Thyroid gland (tissue), 4 donors: ENCODE data around the gene ZC3H11A. TPM values are rescaled to one million over a fixed set of nuclear protein-coding genes. Genes with fewer than 3 reads are reported as not detected.
"Not testable (repeated sequence)": the region's sequence is repeated elsewhere in the genome, so short reads cannot be mapped to it uniquely, and the experiment has no call there.

Source experiments
- DNase-seq, 2 donors: peaks; one replicate each; pipeline ENCODE4 v3.0.0-alpha.2; 2019
- H3K27ac ChIP-seq, 3 donors: fragments of 200-600 bp; sonication (generic); 1 replicate in 2 of 3; 2 replicates in 1 of 3; pipeline ENCODE4 v1.5.1; 2016 to 2019; ENCODE audit warnings: mild to moderate bottlenecking in 1 of 3, moderate library complexity in 1 of 3
- H3K27me3 ChIP-seq: fragments of 200-600 bp; sonication (generic); one replicate; pipeline ENCODE4 v1.5.1; 2019
- H3K36me3 ChIP-seq, 2 donors: fragments of 200-600 bp; sonication (generic); one replicate each; pipeline ENCODE4 v1.5.1; 2016 to 2019
- H3K4me1 ChIP-seq, 2 donors: fragments of 200-600 bp; sonication (generic); one replicate each; pipeline ENCODE4 v1.5.1; 2017 to 2019
- H3K4me3 ChIP-seq, 3 donors: fragments of 200-600 bp; sonication (generic); replicated peaks in 1 of 3; 1 replicate in 2 of 3; 2 replicates in 1 of 3; pipeline ENCODE4 v1.5.1; 2016; ENCODE audit warnings: mild to moderate bottlenecking in 1 of 3
- H3K9me3 ChIP-seq: fragments of 200-600 bp; sonication (generic); one replicate; pipeline ENCODE4 v1.5.1; 2017
- POLR2A ChIP-seq, 2 donors: fragments of 450-650 bp; IDR thresholded peaks; one replicate each; pipeline ENCODE4 v1.6.1; 2017; ENCODE audit warnings: antibody characterized with exemption in 2 of 2, mild to moderate bottlenecking in 2 of 2, moderate library complexity in 1 of 2
- WGBS, 2 donors: methylation state at CpG; one replicate each; pipeline ENCODE4 v1.1.5; 2017; 5-methylcytosine and 5-hydroxymethylcytosine counted together
- intact Hi-C: fragments of 100-400 bp; cut with DNase I; formaldehyde crosslinking; loops from one replicate; pipeline ENCODE4 v1.15.1; 2023
- total RNA-seq, 4 donors: library from RNA; depleted of rRNA; stranded (reverse); fragments of >200 nt; gene quantifications; one replicate each; pipeline ENCODE4 v1.2.3, GENCODE V29; 2016
- TF ChIP-seq, protein P1 (sequence below), 6 experiments: fragments of 200-600 bp in 3 of 6; fragments of 450-650 bp in 3 of 6; sonication (generic) in 3 of 6; IDR thresholded peaks; one replicate each; pipeline ENCODE4 v1.5.1; 2016 to 2019; ENCODE audit warnings: antibody characterized with exemption in 6 of 6, mild to moderate bottlenecking in 2 of 6, inconsistent platforms in 1 of 6, moderate library complexity in 1 of 6

ZC3H11A gene
- total RNA-seq, 4 donors from 2014 or later: 108 to 166 (median 131) TPM

DNA sequence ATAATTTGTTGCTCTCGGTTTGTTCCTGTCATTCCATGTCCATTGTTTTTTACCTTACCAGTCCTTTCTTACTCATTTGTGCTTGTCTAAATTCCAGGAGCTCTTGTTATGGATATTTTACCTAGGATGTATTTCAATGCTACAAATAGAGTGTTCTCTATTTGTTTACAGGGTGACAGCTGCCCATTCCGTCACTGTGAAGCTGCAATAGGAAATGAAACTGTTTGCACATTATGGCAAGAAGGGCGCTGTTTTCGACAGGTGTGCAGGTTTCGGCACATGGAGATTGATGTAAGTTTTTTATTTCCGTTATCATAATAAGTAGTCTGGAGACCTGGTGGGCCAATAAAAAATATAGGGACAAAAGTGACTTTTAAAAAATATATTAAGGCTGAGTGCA, 23.0 kb downstream of the ZC3H11A start:
- intact Hi-C loops: no loop called here
- Histone ChIP-seq H3K9me3 (no peaks in the 10 kb centered on the region), H3K4me3 (no peak overlapping the region), H3K4me1 (peaks cover 0 to 4% of the 10 kb centered on the region in 2 donors), H3K27me3 (no peaks in the 10 kb centered on the region), H3K27ac (no peak overlapping the region), H3K36me3 (peaks cover 40 to 49% of the 10 kb centered on the region in 2 donors)
- no peak for DNase-seq
- WGBS, 2 donors: 93 to 96% methylated on average over 6 of the region's 6 CpGs
- no peak for TF ChIP-seq POLR2A (IDR thresholded peaks at IDR 0.05)
- TF ChIP-seq, protein P1, sequence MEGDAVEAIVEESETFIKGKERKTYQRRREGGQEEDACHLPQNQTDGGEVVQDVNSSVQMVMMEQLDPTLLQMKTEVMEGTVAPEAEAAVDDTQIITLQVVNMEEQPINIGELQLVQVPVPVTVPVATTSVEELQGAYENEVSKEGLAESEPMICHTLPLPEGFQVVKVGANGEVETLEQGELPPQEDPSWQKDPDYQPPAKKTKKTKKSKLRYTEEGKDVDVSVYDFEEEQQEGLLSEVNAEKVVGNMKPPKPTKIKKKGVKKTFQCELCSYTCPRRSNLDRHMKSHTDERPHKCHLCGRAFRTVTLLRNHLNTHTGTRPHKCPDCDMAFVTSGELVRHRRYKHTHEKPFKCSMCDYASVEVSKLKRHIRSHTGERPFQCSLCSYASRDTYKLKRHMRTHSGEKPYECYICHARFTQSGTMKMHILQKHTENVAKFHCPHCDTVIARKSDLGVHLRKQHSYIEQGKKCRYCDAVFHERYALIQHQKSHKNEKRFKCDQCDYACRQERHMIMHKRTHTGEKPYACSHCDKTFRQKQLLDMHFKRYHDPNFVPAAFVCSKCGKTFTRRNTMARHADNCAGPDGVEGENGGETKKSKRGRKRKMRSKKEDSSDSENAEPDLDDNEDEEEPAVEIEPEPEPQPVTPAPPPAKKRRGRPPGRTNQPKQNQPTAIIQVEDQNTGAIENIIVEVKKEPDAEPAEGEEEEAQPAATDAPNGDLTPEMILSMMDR (IDR thresholded peaks at IDR 0.05): no peak

DNA sequence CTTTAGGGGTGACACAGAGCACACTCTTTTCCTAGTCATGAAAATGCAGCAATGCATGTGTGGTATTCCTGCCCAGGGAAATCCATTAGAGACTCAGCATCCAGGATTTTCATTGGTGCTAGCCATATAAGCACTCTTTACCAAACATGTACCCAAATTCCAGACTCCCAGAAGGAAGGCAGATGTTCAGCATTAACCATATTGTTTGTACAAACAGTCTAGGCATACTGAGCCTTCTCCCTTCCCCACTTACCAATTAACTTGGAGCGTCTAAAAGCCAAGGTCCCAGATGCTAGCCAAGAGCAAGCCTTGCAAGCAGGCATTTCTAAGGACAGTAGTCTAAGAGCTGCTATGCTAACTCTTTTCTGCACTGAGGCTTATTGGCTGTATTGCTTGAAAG, 27.9 kb downstream of the ZC3H11A start:
- Histone ChIP-seq H3K4me3 (no peak overlapping the region), H3K27me3 (no peaks in the 10 kb centered on the region), H3K9me3 (no peaks in the 10 kb centered on the region), H3K27ac (no peak overlapping the region), H3K4me1 (no peaks in the 10 kb centered on the region), H3K36me3 (peaks cover 43 to 46% of the 10 kb centered on the region in 2 donors)
- no peak for TF ChIP-seq POLR2A (IDR thresholded peaks at IDR 0.05)
- TF ChIP-seq, protein P1 (IDR thresholded peaks at IDR 0.05): no peak
- intact Hi-C loops: no loop called here
- no peak for DNase-seq
- 87 to 90% methylated on average over 1 of the region's 1 CpG for WGBS, 2 donors

DNA sequence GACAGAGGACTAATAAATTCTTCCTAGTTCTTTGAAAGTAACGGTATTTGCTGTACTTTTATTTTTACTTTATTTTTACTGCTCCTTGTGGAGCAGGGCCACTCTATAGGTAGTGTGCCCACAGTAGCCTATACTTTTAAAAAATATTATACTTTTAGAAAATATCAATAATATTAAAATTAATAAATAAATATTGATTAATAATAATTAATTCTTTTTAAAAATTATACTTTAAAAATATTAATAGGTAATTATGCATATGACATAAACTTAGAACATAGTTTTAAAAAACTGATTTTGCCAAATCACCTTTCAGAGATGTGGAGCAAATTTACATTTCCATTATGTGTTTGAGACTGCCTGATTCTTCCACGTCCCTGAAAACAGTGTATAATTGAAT, 30.8 kb downstream of the ZC3H11A start:
- WGBS, 2 donors: 96 to 97% methylated on average over 2 of the region's 2 CpGs
- no peak for DNase-seq
- no peak overlapping the region for H3K27ac ChIP-seq
- no peaks in the 10 kb centered on the region for H3K9me3 ChIP-seq
- H3K27me3 ChIP-seq: no peaks in the 10 kb centered on the region
- H3K4me1 ChIP-seq: no peaks in the 10 kb centered on the region
- intact Hi-C loops: no loop called here
- TF ChIP-seq POLR2A (IDR thresholded peaks at IDR 0.05): no peak
- TF ChIP-seq, protein P1 (IDR thresholded peaks at IDR 0.05): no peak
- no peak overlapping the region for H3K4me3 ChIP-seq
- H3K36me3 ChIP-seq: peaks cover 37 to 46% of the 10 kb centered on the region in 2 donors

DNA sequence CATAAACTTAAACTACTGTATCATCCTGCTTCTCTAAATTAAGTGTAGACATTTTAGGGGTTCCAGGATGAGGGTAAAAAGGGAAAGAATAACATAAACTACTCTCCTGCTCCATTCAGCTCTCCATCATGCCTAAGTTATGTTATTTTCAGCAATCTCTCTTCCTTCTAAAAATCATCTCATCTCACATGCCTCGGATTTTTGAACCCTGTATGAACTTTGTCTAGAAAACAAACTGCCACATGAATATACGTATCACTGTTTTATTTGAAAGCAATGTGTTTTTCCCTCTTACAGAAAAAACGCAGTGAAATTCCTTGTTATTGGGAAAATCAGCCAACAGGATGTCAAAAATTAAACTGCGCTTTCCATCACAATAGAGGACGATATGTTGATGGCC, 32.6 kb downstream of the ZC3H11A start:
- no peak overlapping the region for H3K27ac ChIP-seq
- no peaks in the 10 kb centered on the region for H3K27me3 ChIP-seq
- no peak for DNase-seq
- H3K36me3 ChIP-seq: peaks cover 43 to 51% of the 10 kb centered on the region in 2 donors
- no peaks in the 10 kb centered on the region for H3K9me3 ChIP-seq
- H3K4me3 ChIP-seq: no peak overlapping the region
- intact Hi-C loops: no loop called here
- WGBS, 2 donors: 79 to 88% methylated on average over 5 of the region's 5 CpGs
- TF ChIP-seq, protein P1 (IDR thresholded peaks at IDR 0.05): no peak
- no peak for TF ChIP-seq POLR2A (IDR thresholded peaks at IDR 0.05)
- no peaks in the 10 kb centered on the region for H3K4me1 ChIP-seq

DNA sequence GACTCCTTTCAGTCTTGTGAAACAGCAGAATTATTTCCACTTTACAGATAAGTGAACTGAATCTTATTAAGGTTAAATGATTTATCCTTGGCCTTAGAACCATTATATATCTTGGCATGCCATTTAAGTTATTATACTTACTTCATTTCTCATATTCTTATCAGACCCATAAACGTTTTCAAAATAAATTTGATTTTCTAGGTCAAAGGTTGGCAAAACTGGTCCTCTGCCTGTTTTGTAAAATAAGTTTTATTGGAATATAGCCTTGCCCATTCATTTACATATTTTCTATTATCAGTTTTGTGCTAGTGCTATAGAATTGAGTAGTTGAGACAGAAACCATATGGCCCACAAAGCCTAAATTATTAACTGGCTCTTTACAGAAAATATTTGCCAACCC, 33.1 kb downstream of the ZC3H11A start:
- Histone ChIP-seq H3K27me3 (no peaks in the 10 kb centered on the region), H3K36me3 (peaks cover 43 to 54% of the 10 kb centered on the region in 2 donors), H3K4me1 (no peaks in the 10 kb centered on the region), H3K4me3 (no peak overlapping the region), H3K9me3 (no peaks in the 10 kb centered on the region), H3K27ac (peak overlapping the region in 1 of 3 donors; percentile 22)
- no peak for DNase-seq
- 58 to 69% methylated on average over 1 of the region's 1 CpG for WGBS, 2 donors
- intact Hi-C loops: no loop called here
- TF ChIP-seq, protein P1 (IDR thresholded peaks at IDR 0.05): no peak
- no peak for TF ChIP-seq POLR2A (IDR thresholded peaks at IDR 0.05)

DNA sequence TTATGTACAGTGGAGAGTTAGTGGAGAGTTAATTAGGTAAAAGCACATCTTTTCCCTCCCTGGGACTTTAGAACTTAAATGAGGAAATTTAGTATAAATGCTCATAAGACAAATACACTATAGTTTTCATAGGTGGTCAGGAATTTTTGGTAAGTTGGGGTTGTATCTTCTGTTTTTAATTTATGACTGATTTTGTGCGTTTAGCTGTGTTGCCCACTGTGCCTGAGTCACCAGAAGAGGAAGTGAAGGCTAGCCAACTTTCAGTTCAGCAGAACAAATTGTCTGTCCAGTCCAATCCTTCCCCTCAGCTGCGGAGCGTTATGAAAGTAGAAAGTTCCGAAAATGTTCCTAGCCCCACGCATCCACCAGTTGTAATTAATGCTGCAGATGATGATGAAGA, 33.8 kb downstream of the ZC3H11A start:
- DNase-seq, H3K27me3 ChIP-seq, H3K4me3 ChIP-seq, H3K9me3 ChIP-seq, intact Hi-C loops, H3K4me1 ChIP-seq: not testable (repeated sequence)
- Histone ChIP-seq H3K27ac (peak overlapping the region in 2 of 3 donors; percentile 16 to 22), H3K36me3 (peaks cover 50 to 61% of the 10 kb centered on the region in 2 donors)
- 76 to 86% methylated on average over 5 of the region's 5 CpGs for WGBS, 2 donors
